Adrenal gland (tissue), 5 donors: ENCODE data around the gene EPM2A.

Experiments used
- CTCF ChIP-seq, 6 experiments: fragments of 450-650 bp in 4 of 6; fragments of 200-600 bp in 2 of 6; sonication (generic) in 1 of 6; IDR thresholded peaks; 1 replicate in 5 of 6; 2 replicates in 1 of 6; pipeline versions ENCODE4 v1.5.1 to v1.8.0; 2016 to 2021; ENCODE audit warnings: antibody characterized with exemption in 6 of 6, mild to moderate bottlenecking in 2 of 6, moderate library complexity in 1 of 6
- POLR2A ChIP-seq, 2 donors: fragments of 450-650 bp; IDR thresholded peaks; one replicate each; pipeline ENCODE4 v1.6.1; 2017; ENCODE audit warnings: antibody characterized with exemption in 2 of 2, mild to moderate bottlenecking in 2 of 2, moderate library complexity in 1 of 2
- donor health status: DM: no; HTN: no; CAD: no.

- TF ChIP-seq CTCF (IDR thresholded peaks at IDR 0.05) (no peak), POLR2A (IDR thresholded peaks at IDR 0.05) (no peak)
Measured at GRCh38 chr6:145714731-145715130, 20.6 kb downstream of the EPM2A start.
